Mucosa of rectum (tissue), 2 donors: ENCODE data around the gene PLEKHH1.

Experiments used
- H3K27ac ChIP-seq, 2 donors: one replicate each; pipeline ENCODE4 v1.7.0; 2013; ENCODE audit warnings: inconsistent platforms in 2 of 2, low read depth in 2 of 2, low read length in 2 of 2
- H3K27me3 ChIP-seq, 2 donors: one replicate each; pipeline ENCODE4 v1.7.0; 2013; ENCODE audit warnings: low read length in 2 of 2; ENCODE audit not compliant: control insufficient read depth in 2 of 2, insufficient read depth in 2 of 2
- H3K36me3 ChIP-seq, 2 donors: one replicate each; pipeline ENCODE4 v1.7.0; 2013; ENCODE audit warnings: low read length in 2 of 2; ENCODE audit not compliant: control insufficient read depth in 2 of 2, insufficient read depth in 2 of 2
- H3K4me1 ChIP-seq, 2 donors: one replicate each; pipeline ENCODE4 v1.7.0; 2013; ENCODE audit warnings: low read length in 2 of 2, mild to moderate bottlenecking in 1 of 2; ENCODE audit not compliant: control insufficient read depth in 2 of 2, insufficient read depth in 2 of 2
- H3K4me3 ChIP-seq, 2 donors: one replicate each; pipeline ENCODE4 v1.7.0; 2013; ENCODE audit warnings: low read length in 2 of 2
- H3K9ac ChIP-seq, 2 donors: one replicate each; pipeline ENCODE4 v1.7.0; 2013; ENCODE audit warnings: low read length in 2 of 2, low read depth in 1 of 2, mild to moderate bottlenecking in 1 of 2
- H3K9me3 ChIP-seq, 2 donors: one replicate each; pipeline ENCODE4 v1.7.0; 2013; ENCODE audit warnings: low read length in 2 of 2; ENCODE audit not compliant: control insufficient read depth in 2 of 2
- donor health status: healthy.
- donor health status: Normal muscosa, but diverticular disease.

Gene PLEKHH1

DNA sequence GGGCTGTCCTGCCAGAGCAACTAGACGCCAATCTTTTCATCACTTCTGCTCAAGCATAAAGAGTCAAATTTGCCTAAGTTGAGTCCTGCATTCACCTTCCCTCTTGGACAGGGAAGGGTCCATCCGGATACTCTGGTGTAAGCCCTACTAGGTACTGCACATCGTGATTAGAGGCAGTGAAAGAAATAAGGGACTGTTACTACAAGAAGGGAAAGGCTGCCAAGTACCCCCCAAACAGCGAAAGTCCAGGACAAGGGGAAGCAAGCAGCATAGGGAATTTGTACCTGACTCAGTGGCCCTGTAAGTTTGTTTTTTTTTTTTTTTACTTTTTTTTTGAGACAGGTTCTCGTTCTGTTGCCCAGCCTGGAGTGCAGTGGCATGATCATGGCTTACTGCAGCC is 13.7 kb upstream of the PLEKHH1 start:
- no peaks in the 10 kb centered on the region for H3K36me3 ChIP-seq
- no peak overlapping the region for H3K9ac ChIP-seq
- H3K27me3 ChIP-seq, result peaks cover 0 to 2% of the 10 kb centered on the region in 2 donors
- H3K27ac ChIP-seq, result no peak overlapping the region
- H3K9me3 ChIP-seq, result no peaks in the 10 kb centered on the region
- peaks cover 9% of the 10 kb centered on the region in 2 donors for H3K4me1 ChIP-seq
- H3K4me3 ChIP-seq, result no peak overlapping the region

DNA sequence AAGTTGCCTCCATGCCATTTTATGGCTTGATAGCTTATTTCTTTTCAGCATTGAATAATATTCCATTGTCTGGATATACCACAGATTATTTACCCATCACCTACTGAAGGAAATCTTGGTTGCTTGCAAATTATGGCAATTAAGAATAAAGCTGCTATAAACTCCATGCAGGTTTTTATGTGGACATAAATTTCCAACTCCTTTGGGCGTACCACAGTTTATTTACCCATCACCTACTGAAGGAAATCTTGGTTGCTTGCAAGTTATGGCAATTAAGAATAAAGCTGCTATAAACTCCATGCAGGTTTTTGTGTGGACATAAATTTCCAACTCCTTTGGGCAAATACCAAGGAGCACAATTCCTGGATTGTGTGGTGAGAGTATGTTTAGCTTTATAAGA is 12.6 kb upstream of the PLEKHH1 start:
- Histone ChIP-seq H3K9me3 (no peaks in the 10 kb centered on the region), H3K27me3 (peaks cover 0 to 2% of the 10 kb centered on the region in 2 donors), H3K36me3 (no peaks in the 10 kb centered on the region), H3K9ac (no peak overlapping the region), H3K4me1 (peaks cover 11 to 12% of the 10 kb centered on the region in 2 donors), H3K4me3 (no peak overlapping the region), H3K27ac (no peak overlapping the region)

DNA sequence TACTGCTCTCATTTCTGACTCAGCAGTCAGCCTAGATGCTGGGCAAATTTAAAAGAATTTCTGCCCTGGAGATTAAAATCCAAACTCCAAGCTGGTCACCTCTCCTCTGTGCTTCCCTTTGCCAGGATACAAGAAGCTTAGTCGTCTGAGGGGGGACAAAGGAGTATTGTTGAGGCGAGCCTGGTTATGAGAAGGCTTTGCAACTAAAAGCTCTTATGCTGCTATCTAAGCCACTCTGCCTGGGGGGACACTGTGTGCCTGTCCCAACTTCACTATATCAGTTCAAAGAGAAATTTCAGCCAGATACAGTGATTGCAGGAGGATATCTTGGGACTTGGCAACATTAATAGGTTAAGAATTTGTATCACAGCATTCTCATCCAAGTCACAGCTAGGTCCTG is 10.8 kb upstream of the PLEKHH1 start:
- no peak overlapping the region for H3K9ac ChIP-seq
- H3K27ac ChIP-seq, result no peak overlapping the region
- peaks cover 0 to 2% of the 10 kb centered on the region in 2 donors for H3K27me3 ChIP-seq
- H3K4me3 ChIP-seq, result no peak overlapping the region
- H3K4me1 ChIP-seq, result peaks cover 6 to 13% of the 10 kb centered on the region in 2 donors
- no peaks in the 10 kb centered on the region for H3K36me3 ChIP-seq
- no peaks in the 10 kb centered on the region for H3K9me3 ChIP-seq

DNA sequence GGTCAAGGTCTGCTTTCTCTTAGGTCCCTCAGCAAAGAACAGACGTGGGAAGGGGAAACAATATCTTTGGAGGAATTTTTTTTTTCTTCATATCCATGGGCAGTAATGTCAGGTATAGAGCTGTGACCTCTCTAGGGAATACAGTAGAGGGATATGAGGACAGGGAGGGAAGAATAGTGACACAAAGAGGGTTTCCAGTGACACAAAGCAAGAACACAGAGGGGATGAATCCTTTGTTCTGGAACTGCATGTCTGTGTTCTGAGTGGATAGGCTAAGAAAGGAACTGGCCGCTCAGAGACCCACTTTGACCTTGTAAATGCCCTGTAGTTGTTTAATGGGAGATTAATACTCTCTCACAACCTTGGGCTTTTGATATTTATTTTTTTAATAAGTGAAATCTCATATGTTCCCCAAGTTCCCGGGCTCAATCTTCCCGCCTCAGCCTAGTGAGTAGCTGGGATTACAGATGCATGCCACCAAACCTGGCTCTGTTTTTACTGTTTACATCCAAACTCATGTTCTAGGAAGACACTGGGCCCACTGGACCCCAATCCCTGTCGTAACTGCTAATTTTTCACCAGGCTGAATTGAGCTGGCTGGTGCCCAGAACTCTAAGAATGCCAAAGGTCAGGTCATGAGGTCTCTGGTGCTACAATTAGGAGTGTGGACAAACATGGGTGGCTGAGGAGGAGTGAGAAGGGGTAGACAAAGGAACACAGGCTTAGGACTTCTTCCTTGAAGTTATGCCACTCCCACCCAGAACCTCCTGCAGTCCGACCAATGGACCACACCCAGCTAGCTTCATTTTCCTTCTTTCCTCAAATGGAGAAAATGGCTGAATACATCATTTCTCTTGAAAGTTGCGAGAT is 9.1 kb upstream of the PLEKHH1 start:
- peaks cover 0 to 2% of the 10 kb centered on the region in 2 donors for H3K27me3 ChIP-seq
- no peak overlapping the region for H3K9ac ChIP-seq
- H3K9me3 ChIP-seq, result no peaks in the 10 kb centered on the region
- peaks cover 6 to 13% of the 10 kb centered on the region in 2 donors for H3K4me1 ChIP-seq
- H3K36me3 ChIP-seq, result no peaks in the 10 kb centered on the region
- H3K4me3 ChIP-seq, result no peak overlapping the region
- peak overlapping the region in 1 of 2 donors; percentile 23 for H3K27ac ChIP-seq

DNA sequence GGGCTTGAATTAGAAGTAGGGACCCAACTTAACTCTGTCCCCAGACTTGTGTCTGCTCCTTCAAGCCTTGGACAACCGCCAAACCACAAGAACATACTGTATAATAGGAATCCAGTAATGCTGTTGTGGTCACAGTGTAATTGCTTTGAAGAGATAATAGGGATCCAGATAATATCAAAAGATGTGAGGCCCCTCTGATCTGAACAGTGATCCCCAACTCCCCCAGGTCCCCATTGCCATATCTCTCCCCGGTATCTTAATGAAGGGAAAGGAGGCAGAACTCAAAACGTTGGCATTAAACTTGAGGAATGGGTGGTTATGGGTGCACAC is 8.5 kb upstream of the PLEKHH1 start:
- Histone ChIP-seq H3K36me3 (no peaks in the 10 kb centered on the region), H3K4me1 (peaks cover 6 to 13% of the 10 kb centered on the region in 2 donors), H3K27me3 (peaks cover 0 to 2% of the 10 kb centered on the region in 2 donors), H3K27ac (no peak overlapping the region), H3K4me3 (no peak overlapping the region), H3K9ac (no peak overlapping the region), H3K9me3 (no peaks in the 10 kb centered on the region)

DNA sequence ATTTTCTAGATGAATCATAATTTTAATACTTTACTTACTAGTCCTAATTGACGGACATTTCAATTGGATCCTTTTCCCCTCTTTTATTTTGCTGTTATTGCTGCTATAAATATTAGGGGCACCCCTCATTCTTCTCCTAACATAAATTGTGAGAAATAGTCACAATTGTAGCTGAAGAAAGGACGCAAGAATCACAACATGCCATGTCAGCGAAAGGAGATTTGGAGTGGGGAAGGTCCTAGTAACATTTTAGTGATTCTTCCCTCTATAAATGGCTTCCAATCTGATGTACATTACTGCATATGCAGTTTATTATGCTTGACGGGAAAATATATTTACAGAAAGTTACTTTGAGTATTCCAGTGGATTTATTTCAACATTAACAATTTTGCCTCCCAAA is 7.7 kb upstream of the PLEKHH1 start:
- no peak overlapping the region for H3K27ac ChIP-seq
- H3K4me1 ChIP-seq, result peaks cover 6 to 13% of the 10 kb centered on the region in 2 donors
- H3K36me3 ChIP-seq, result no peaks in the 10 kb centered on the region
- peaks cover 0 to 2% of the 10 kb centered on the region in 2 donors for H3K27me3 ChIP-seq
- no peaks in the 10 kb centered on the region for H3K9me3 ChIP-seq
- no peak overlapping the region for H3K9ac ChIP-seq
- no peak overlapping the region for H3K4me3 ChIP-seq

DNA sequence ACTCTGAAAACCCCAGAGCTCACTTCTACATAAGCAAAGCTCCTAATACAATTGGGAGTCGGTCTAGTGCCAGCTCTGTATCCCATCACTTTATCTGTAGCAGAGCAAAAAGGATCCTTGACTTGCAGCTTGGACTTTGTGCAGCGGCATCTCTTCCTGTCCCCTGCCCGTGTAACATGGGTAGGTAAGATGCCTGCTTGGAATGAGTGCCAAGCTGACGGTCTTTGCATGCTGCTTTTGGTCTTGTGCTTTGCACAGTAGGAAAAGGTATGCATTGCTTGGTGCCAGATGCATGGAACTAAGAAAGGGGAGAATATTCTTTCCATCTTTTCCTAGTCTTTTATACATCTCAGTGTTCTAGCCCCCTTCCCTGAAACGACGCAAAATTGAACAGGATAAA is 6.9 kb upstream of the PLEKHH1 start:
- peaks cover 6 to 13% of the 10 kb centered on the region in 2 donors for H3K4me1 ChIP-seq
- H3K36me3 ChIP-seq, result no peaks in the 10 kb centered on the region
- H3K27me3 ChIP-seq, result peaks cover 0 to 2% of the 10 kb centered on the region in 2 donors
- no peak overlapping the region for H3K4me3 ChIP-seq
- no peaks in the 10 kb centered on the region for H3K9me3 ChIP-seq
- no peak overlapping the region for H3K9ac ChIP-seq
- H3K27ac ChIP-seq, result no peak overlapping the region

DNA sequence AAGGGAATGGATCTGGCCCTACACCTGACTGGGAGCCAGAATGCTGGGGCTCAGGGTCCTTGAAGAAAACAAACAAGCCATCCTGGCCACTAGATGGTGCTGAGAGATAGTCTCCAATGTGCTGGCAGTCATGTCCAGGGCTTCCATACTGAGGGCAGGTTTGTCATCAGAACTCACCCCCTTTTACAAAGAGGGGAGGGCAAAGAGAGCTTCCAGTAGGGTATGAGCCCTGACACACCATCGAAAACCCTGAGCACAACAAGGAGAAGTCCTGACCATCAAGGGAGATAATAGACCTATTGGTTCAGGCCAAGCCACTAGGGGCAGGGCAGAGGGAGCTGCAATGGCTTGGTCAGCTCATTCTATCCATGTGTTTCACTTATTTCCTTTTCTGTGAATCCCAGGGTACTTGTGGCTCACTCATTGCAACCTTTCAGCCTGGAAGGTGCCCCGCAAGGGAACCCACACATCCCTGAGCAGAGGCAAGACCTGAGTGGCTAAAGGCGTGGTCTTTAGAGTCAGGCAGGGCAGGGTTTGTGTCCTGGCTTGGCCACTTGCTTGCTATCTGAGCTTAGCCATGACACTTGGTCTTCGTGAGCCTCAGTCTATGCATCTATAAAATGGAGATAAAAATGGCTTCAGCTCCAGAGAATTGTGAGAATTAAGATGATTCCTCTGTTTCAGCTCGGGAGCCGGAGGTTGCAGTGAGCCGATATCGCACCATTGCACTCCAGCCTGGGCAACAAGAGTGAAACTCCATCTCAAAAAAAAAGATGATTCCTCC is 6.2 kb upstream of the PLEKHH1 start:
- Histone ChIP-seq H3K4me3 (no peak overlapping the region), H3K27me3 (peaks cover 0 to 2% of the 10 kb centered on the region in 2 donors), H3K36me3 (no peaks in the 10 kb centered on the region), H3K9me3 (no peaks in the 10 kb centered on the region), H3K4me1 (peaks cover 6 to 13% of the 10 kb centered on the region in 2 donors), H3K27ac (no peak overlapping the region), H3K9ac (no peak overlapping the region)

DNA sequence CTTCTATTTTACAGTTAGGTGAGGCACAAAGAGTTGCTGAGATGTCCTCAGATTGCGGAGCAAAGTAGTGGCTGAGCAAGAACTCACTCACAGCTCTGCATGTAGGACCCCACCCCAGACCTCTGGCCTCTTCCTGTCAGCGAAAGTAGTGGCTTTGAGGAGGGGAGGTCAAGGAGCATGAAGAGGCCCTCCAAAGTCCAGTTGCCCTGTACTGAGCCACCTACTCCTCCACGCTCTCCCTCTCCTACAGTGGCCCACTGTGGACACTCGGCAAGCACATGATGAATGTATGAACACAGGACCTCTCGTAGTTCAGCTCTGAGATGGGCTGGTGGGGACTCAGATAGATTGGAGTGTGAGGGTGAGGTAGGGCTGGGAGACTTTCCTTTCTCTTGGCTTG is 5.3 kb upstream of the PLEKHH1 start:
- no peak overlapping the region for H3K9ac ChIP-seq
- no peaks in the 10 kb centered on the region for H3K27me3 ChIP-seq
- no peaks in the 10 kb centered on the region for H3K9me3 ChIP-seq
- no peak overlapping the region for H3K27ac ChIP-seq
- no peak overlapping the region for H3K4me3 ChIP-seq
- peaks cover 6 to 19% of the 10 kb centered on the region in 2 donors for H3K4me1 ChIP-seq
- H3K36me3 ChIP-seq, result no peaks in the 10 kb centered on the region

DNA sequence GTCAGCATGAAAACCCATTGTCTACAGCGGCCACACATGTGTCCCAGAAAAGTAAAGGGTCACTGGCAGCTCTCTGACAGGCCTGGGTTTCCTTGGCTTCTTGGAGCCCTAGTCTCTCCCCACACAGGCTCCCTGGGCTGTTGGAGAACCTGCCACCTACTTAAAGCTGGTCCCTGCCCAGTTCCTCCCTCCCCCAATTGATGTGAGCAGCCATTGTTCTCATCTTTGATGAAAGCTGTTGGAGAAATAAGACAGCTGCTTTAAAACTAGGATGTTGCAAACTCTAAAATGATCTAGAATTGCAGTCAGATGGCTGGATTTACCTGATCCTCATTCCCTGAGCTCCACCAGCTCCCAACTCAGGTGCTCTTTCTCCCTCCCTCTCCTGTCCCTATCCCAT is 4.8 kb upstream of the PLEKHH1 start:
- Histone ChIP-seq H3K36me3 (no peaks in the 10 kb centered on the region), H3K27me3 (no peaks in the 10 kb centered on the region), H3K4me3 (no peak overlapping the region), H3K9me3 (no peaks in the 10 kb centered on the region), H3K4me1 (peaks cover 6 to 19% of the 10 kb centered on the region in 2 donors), H3K9ac (no peak overlapping the region), H3K27ac (no peak overlapping the region)
